Cardiac muscle cell (in vitro differentiated cells and primary cell): ENCODE data around the gene GRK2. TPM values are rescaled to one million over a fixed set of nuclear protein-coding genes. Genes with fewer than 3 reads are reported as not detected.

Experiments used
- DNase-seq, 2 donors: peaks; one replicate each; pipeline versions ENCODE4 v3.0.0 to v3.0.0-alpha.2; 2010 to 2017; ENCODE audit warnings: low read depth in 1 of 2, low spot score in 1 of 2
- H3K27ac ChIP-seq: fragments of 200-600 bp; sonication (generic); 2 replicates; pipeline ENCODE4 v1.5.1; 2016
- H3K27me3 ChIP-seq: fragments of 200-600 bp; sonication (generic); 2 replicates; pipeline ENCODE4 v1.6.0; 2016; ENCODE audit warnings: control low read depth
- H3K36me3 ChIP-seq: fragments of 200-600 bp; sonication (generic); 2 replicates; pipeline ENCODE4 v1.5.1; 2016; ENCODE audit warnings: control low read depth
- H3K4me1 ChIP-seq: fragments of 200-600 bp; sonication (generic); 2 replicates; pipeline ENCODE4 v1.8.1; 2017; ENCODE audit warnings: low read depth, mild to moderate bottlenecking, mixed run types
- H3K4me3 ChIP-seq: fragments of 200-600 bp; sonication (generic); 2 replicates; pipeline ENCODE4 v1.5.1; 2016; ENCODE audit warnings: mild to moderate bottlenecking
- H3K9me3 ChIP-seq: fragments of 200-600 bp; sonication (generic); 2 replicates; pipeline ENCODE4 v1.5.1; 2017; ENCODE audit warnings: low read depth, mild to moderate bottlenecking, control low read depth
- polyA plus RNA-seq: library from polyadenylated mRNA; unstranded; fragments of >200 nt; fragmentation: Nextera tagmentation; extraction: Ambion mirVana; gene quantifications from 2 replicates; pipeline ENCODE4 v1.2.1, GENCODE V29; 2016
- total RNA-seq: library from RNA; depleted of rRNA; stranded (reverse); fragments of >200 nt; gene quantifications from 2 replicates; pipeline ENCODE4 v1.2.3, GENCODE V29; 2016
- TF ChIP-seq, protein P1 (sequence below): IDR thresholded peaks from 2 replicates; pipeline ENCODE4 v1.5.1; 2012; ENCODE audit warnings: low read depth, mild to moderate bottlenecking, low read length

Gene GRK2
- total and polyA plus RNA-seq, 2 experiments from 2014 or later = 62.9 to 72.1 TPM

DNA sequence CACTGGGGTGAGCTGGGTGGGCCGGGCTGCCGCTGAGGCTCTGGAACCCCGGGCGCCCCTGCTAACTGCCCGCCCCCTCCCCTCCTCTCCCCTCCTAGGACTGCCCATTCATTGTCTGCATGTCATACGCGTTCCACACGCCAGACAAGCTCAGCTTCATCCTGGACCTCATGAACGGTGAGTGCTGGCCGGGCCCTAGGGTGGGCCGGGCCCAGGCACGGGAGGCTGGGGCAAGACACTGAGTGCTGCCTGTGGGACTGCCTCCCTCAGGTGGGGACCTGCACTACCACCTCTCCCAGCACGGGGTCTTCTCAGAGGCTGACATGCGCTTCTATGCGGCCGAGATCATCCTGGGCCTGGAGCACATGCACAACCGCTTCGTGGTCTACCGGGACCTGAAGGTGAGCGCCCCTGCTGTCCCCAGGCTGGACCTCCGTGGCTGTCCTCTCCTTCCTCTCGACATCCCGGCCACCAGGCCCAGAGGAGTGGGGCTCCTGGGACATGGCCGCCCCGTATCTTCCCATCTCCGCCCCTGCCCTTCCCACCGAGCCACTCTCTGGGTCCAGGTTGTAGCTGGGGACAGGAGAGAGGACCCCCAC, 15.4 kb downstream of the GRK2 start:
- H3K27me3 ChIP-seq = no peaks in the 10 kb centered on the region
- H3K4me1 ChIP-seq = peaks cover 12% of the 10 kb centered on the region
- no peaks in the 10 kb centered on the region for H3K9me3 ChIP-seq
- DNase-seq = no peak
- TF ChIP-seq, protein P1, sequence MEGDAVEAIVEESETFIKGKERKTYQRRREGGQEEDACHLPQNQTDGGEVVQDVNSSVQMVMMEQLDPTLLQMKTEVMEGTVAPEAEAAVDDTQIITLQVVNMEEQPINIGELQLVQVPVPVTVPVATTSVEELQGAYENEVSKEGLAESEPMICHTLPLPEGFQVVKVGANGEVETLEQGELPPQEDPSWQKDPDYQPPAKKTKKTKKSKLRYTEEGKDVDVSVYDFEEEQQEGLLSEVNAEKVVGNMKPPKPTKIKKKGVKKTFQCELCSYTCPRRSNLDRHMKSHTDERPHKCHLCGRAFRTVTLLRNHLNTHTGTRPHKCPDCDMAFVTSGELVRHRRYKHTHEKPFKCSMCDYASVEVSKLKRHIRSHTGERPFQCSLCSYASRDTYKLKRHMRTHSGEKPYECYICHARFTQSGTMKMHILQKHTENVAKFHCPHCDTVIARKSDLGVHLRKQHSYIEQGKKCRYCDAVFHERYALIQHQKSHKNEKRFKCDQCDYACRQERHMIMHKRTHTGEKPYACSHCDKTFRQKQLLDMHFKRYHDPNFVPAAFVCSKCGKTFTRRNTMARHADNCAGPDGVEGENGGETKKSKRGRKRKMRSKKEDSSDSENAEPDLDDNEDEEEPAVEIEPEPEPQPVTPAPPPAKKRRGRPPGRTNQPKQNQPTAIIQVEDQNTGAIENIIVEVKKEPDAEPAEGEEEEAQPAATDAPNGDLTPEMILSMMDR = no peak
- H3K27ac ChIP-seq = no peak overlapping the region
- H3K4me3 ChIP-seq = no peak overlapping the region
- H3K36me3 ChIP-seq = peaks cover 34% of the 10 kb centered on the region

DNA sequence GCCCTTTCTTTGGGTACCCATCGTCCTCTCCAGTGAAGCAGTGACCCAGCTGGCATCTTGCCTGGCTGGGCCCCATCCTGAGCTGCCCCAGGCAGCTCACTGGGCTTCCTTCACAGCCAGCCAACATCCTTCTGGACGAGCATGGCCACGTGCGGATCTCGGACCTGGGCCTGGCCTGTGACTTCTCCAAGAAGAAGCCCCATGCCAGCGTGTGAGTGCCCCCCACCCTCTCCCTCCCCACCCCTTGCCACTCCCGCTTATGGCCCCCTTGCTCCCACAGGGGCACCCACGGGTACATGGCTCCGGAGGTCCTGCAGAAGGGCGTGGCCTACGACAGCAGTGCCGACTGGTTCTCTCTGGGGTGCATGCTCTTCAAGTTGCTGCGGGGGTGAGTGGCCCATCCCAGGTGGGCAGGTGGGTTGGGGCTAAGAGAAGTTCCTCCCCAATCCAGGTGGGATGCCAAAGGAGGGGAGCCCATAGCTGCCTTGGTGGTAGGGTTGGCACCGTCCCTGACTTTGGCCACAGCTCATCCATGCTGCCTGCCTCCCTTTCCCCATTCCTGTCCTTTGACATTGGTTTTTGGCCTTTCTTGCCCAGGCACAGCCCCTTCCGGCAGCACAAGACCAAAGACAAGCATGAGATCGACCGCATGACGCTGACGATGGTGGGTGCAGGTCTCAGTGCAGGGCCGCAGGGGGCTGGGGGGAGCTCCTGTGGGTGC, 16.0 kb downstream of the GRK2 start:
- H3K9me3 ChIP-seq = no peaks in the 10 kb centered on the region
- H3K27ac ChIP-seq = no peak overlapping the region
- DNase-seq = no peak
- no peak overlapping the region for H3K4me3 ChIP-seq
- TF ChIP-seq, protein P1 = no peak
- H3K27me3 ChIP-seq = no peaks in the 10 kb centered on the region
- peaks cover 34% of the 10 kb centered on the region for H3K36me3 ChIP-seq
- H3K4me1 ChIP-seq = peaks cover 6% of the 10 kb centered on the region

DNA sequence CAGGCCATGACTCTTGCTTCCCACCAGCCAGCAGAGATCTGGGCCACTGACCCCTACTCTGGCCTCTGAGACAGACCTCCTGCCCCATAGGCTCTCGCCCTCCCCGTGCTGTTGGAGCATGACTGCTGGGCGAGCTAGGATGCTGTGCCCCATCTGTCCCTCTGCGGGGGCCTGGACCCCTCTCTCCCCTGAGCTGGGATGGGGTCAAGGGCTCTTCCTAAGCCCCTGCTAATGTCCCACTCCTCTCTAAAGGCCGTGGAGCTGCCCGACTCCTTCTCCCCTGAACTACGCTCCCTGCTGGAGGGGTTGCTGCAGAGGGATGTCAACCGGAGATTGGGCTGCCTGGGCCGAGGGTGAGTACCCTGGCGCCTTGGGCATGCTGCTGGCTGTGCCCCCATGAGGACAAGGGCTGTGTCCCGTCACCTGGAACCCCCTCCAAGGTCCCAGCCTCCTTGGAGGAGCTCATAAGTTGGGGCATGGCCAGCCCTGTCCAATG, 16.7 kb downstream of the GRK2 start:
- H3K9me3 ChIP-seq = no peaks in the 10 kb centered on the region
- TF ChIP-seq, protein P1 = no peak
- H3K4me1 ChIP-seq = peaks cover 7% of the 10 kb centered on the region
- H3K4me3 ChIP-seq = no peak overlapping the region
- peaks cover 34% of the 10 kb centered on the region for H3K36me3 ChIP-seq
- H3K27me3 ChIP-seq = no peaks in the 10 kb centered on the region
- no peak for DNase-seq
- no peak overlapping the region for H3K27ac ChIP-seq

DNA sequence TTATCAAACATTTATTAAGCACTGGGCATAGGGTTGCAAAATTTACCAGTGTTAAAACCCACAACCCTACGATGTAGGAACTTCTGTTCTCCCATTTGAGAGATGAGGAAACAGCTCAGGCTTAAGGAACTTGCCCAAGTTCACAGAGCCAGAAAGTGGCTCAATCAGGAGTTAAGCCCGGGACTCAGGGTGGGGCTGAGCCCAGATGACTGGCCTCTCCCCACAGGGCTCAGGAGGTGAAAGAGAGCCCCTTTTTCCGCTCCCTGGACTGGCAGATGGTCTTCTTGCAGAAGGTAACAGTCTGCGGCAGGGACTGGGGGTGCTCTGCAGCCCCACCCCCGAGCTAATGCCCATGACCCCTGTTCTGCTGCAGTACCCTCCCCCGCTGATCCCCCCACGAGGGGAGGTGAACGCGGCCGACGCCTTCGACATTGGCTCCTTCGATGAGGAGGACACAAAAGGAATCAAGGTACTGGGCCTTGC, 17.2 kb downstream of the GRK2 start:
- no peaks in the 10 kb centered on the region for H3K27me3 ChIP-seq
- H3K4me3 ChIP-seq = no peak overlapping the region
- H3K9me3 ChIP-seq = no peaks in the 10 kb centered on the region
- H3K36me3 ChIP-seq = peaks cover 34% of the 10 kb centered on the region
- peaks cover 9% of the 10 kb centered on the region for H3K4me1 ChIP-seq
- TF ChIP-seq, protein P1 = no peak
- no peak for DNase-seq
- H3K27ac ChIP-seq = no peak overlapping the region

DNA sequence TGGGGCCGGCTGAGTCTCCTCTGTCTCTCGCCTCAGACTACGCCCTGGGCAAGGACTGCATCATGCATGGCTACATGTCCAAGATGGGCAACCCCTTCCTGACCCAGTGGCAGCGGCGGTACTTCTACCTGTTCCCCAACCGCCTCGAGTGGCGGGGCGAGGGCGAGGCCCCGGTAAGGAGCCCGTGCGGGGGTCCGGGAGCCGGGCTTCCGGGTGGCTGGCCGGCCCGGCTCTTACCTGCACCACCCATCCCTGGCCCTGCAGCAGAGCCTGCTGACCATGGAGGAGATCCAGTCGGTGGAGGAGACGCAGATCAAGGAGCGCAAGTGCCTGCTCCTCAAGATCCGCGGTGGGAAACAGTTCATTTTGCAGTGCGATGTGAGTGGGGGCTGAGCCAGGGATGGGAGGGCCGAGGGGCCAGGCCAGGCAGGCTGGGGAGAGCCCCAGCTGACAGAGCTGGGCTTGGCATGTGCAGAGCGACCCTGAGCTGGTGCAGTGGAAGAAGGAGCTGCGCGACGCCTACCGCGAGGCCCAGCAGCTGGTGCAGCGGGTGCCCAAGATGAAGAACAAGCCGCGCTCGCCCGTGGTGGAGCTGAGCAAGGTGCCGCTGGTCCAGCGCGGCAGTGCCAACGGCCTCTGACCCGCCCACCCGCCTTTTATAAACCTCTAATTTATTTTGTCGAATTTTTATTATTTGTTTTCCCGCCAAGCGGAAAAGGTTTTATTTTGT, 18.7 kb downstream of the GRK2 start:
- peaks cover 11% of the 10 kb centered on the region for H3K4me1 ChIP-seq
- no peak overlapping the region for H3K4me3 ChIP-seq
- H3K9me3 ChIP-seq = no peaks in the 10 kb centered on the region
- no peak overlapping the region for H3K27ac ChIP-seq
- TF ChIP-seq, protein P1 = no peak
- H3K27me3 ChIP-seq = no peaks in the 10 kb centered on the region
- peaks cover 32% of the 10 kb centered on the region for H3K36me3 ChIP-seq
- no peak for DNase-seq
